ACHN (cell line): ENCODE measurements around the gene TMEM132C.

Experiments
- DNase-seq: peaks from one replicate; pipeline ENCODE4 v3.0.0-alpha.2; 2015
- in situ Hi-C: cut with HindIII; loops from 2 replicates; pipeline ENCODE4 v1.10.0; 2017; ENCODE audit warnings: low sequenced_read_pairs, low pct_ligation_motif_present, low pct_unique_long_range_greater_than_20kb

Gene TMEM132C

DNA sequence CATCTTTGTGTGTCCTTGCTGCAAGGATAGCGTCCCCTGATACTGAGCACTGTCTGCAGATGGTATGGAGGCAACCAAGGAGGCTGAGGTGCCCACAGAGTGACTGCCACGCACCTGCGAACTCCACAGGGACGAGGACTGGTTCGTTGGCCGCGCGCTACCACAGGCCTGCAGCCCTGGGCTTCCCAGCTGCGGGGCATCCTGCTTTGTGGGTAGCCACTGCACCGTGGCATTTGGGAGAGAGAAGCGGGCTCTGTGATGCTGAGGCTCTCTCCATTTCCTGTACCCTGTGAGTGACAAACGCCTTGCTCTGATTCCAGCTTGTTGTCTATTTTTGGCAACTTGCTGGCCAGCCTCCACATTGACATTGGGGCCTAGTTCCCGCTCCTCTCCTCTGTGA, 480.5 kb downstream of the TMEM132C start:
- DNase-seq, result no peak
- in situ Hi-C loops, result no loop called here

GRCh38 chr12:128752386-128752785, 485.4 kb downstream of the TMEM132C start:
- no peak for DNase-seq
- in situ Hi-C loops, result no loop called here

DNA sequence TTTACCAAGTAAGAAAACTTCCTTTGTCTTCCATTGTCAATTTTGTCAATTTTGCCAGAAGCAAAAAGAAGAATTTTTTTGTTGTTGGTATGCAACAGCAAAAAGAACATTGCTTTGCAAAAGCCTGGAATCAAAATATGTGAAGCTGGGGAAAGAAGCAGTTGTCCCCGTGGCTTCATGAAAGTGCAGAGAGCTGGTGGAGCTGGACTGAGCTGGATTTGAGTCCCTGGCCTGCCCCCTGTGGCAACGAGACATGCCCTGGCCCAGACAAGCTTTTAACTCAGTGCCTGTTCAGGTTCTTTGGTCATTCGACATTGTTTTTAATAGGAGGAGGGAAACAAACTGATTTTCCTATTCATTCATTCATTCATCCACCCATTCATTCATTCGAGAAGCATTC, 486.5 kb downstream of the TMEM132C start:
- in situ Hi-C loops, result no loop called here
- DNase-seq, result no peak

DNA sequence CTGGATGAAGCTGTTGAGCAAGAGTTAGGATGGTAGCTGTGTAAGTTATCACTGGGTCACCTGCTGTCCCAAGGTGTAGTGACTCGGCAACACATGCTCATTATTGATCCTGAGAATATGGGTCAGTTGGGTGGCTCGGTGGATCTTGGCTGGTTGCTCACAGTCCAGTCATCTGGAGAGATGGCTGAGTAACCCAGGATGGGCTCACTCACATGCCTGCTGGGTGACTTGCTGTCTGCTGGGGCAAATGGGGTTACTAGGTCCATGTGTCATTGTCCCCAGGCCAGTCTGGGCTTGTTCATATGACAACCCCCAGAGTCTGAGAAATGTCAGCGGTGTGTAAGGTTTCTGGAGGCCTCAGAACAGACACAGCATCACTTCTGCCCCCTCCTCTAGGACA, 487.3 kb downstream of the TMEM132C start:
- in situ Hi-C loops, result no loop called here
- DNase-seq, result no peak

DNA sequence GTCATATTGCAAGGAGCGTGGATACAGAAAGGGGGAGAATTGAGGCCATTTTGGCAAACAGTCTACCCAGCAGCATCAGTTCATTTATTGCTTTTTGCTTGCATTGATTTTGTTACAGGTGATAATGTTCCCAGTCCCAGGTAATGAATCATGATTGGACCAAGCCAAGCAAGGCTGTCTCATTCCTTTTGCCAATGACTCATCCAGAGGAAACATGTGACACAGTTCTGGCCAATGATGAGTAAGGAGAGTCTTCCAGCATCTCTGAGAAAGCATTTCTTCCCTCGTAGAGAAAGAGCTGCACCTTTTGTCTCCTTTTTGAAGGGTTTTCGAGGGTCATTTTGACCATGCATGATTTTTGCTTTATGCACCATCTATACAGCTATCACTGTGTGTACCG, 488.6 kb downstream of the TMEM132C start:
- in situ Hi-C loops, result no loop called here
- DNase-seq, result no peak
